HS-5 (cell line): ENCODE results near the gene HIF3A.
"Not testable (repeated sequence)": the region's sequence is repeated elsewhere in the genome, so short reads cannot be mapped to it uniquely, and the experiment has no call there.

Experiments
- DNase-seq: peaks from one replicate; pipeline ENCODE4 v3.0.0-alpha.2; 2012; ENCODE audit warnings: low read depth

HIF3A gene

DNA sequence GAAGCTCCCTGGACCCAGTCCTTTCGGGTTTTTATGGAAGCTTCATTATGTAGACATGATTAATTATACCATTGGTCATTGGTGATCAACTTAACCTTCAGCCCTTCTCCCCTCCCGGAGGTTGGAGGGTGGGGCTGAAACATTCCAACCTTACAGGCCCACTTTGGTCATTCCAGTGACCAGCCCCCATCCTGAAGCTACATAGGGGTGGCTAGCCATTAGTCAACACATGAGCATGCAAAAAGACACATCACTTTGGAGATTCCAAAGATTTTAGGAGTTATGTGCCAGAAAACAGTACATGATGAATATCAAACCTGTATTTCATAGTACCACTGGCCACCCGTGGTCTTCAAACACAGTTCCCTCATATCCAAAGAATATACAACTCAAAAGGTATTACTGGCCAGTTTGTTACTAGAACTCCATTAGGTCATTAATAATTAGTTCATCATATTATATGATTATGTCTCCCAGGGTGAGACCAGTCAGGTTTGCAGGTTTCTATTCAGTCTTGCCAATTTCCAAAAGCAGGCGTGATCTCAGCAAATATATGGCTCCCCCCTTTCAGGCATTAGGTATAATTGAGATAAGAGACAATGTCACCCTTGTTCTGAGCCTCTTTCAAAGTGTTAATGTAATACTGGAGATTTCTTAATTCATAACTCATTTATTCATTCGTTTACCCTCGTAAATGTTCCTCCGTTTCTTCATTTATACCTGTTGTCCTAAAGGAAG, 61.2 kb downstream of the HIF3A start:
- peak; percentile 60 for DNase-seq

DNA sequence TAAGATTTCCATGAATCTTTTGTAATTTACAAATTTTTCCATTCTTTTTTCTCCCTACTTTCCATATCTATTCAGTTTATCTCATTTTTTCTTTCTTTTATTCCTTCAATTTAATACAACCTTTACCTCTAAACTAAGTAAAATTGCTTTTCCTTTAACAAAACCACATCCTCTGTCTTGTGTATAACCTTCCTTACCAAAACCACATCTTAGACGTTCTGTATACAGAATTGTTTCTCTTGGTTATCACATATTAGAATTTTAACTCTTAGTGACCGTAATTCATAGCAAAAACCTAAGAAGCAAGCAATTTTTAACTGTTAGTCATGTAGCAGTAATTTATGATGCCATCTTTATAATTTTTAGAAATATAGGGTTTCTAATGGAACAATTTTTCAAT, 65.1 kb downstream of the HIF3A start:
- DNase-seq, result no peak

DNA sequence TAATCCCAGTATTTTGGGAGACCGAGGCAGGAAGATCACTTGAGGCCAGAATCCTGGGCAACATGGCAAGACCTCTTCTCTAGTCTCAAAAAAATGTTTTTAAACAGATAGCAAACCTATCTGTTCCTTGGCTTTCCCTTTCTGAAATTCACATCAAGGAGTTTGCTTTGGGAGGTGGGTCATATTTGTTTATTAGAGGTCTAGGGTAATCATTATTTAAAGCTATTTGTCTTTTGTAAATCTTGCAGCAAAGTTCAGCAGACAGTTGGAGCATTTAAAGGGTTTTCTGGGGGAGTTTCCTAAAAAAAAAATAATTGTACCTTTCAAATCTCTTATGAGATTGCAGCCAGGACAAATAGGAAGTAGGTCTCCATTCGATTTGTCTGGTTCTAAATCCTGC, 67.5 kb downstream of the HIF3A start:
- DNase-seq, result no peak

DNA sequence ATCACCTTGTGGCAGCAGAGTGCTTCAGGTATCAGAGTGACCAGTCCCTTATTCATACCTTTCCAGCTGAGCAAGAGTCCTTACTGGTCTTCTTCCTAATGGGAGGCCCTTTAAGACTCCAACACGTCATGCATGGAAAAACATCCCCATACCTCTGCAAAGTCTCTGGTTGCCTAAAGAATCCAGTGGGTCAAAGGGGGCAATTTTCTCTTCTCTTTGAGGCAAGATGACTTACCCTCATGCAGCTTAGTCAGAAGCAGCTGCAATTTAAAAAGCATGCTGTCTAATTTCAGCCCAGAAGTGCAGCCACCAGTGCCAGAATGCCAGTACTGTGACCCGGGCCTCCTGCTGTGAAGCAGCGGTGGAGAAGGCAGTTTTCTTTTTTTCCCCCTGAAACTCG, 68.7 kb downstream of the HIF3A start:
- no peak for DNase-seq

DNA sequence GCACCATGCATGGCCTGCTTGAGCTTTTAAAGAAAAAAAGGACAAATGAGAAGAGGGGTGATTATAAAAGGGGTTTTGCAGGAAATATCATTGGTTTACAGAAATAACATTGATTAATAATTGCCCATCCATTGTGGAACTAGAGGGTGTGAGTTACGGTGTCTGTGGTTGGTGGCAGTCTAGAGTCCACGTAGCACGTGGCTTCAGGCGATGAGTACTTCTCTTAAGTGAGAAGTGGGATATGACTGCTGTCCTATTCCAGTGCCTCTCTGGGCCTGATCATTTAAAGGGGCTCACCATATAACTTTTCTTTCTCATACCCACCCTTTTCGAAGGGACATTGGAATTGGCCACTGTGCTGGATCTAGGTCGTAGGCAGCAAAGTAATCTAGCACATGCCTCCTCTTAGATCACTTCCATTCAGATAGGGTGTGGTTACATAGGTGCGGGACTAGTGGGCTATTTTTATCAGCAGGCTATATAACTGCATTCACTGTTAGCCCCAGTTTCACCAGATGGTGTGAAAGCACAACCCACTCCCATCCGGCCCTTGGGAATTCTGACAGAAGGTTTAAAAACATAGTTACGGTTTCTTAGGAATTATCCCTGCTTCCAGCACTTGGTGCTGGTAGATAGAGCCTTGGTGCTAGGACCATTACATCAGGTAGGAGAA, 69.9 kb downstream of the HIF3A start:
- no peak for DNase-seq

DNA sequence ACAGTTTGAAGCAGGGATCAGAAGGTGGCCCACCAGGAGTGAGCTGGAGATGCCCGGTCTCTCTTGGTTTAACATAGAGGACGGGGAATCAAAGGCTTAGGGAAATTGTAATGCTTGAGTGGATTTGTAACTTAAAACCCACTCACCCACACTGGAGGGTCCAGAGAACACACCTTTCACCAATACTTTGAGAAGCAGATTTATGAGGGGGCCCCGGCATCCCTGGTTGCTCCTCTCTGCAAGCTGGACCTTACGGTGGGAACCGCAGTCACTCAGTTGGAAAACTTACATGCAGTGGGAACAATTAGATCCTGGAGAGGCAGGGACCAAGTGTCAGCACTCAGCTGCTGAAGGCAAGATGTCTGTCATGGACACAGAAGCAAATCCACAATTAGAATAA, 70.6 kb downstream of the HIF3A start:
- no peak for DNase-seq

DNA sequence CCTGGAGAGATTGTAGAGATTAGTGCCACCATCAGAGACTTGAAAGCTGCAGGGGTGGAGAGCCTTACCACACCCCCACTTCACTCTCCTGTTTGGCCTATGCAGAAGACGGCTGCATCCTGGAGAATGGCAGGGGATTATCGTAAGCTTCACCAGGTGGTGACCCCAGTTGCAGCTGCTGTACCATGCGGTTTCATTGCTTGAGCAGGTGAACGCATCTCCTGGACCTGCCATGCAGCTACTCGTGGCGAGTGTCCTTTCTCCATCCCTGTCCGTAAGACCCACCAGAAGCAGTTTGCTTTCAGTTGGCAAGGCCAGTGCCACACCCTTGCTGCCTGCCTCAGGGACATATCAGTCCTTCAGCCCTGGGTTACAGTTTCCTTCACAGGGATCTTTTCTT, 71.3 kb downstream of the HIF3A start:
- no peak for DNase-seq

DNA sequence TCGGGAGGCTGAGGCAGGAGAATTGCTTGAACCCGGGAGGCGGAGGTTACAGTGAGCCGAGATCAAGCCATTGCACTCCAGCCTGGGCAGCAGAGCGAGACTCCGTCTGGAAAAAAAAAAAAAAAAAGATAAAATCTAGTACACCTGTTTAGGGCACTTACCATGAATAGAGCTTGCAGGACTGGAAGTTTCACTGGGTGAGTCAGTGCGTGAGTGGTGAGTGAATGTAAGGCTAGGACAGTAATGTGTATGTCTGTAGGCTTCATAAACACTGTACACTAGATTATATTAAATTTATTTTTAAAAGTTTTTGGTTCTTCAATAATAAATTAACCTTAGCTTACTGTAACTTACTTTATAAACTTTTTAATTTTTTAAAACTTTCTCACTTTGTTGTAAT, 73.0 kb downstream of the HIF3A start:
- DNase-seq, result no peak

DNA sequence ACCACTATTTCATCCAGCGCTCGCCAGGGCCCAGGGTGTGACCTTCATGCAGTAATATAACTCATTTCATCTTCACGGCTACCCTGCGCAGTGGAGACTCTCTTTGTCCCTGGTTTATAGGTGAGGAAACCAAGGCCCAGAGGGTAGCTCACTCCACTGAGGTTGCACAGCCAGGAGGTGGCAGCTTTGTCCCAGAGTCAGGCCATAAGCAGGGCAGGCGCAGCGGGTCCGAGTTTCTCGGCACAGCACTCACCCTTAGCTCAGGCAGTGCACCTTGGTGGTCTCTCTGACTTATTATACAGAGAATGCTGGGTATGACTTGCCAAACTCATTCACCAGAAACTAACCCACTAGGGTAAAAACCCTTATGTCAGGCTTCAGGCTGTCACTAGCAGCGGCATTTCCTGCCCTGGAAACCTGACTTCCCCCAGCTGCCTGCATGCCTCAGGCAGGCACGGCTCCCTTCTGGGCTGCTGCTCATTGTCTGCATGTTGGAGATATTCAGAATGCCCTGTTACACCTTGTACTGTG, 74.6 kb downstream of the HIF3A start:
- no peak for DNase-seq

DNA sequence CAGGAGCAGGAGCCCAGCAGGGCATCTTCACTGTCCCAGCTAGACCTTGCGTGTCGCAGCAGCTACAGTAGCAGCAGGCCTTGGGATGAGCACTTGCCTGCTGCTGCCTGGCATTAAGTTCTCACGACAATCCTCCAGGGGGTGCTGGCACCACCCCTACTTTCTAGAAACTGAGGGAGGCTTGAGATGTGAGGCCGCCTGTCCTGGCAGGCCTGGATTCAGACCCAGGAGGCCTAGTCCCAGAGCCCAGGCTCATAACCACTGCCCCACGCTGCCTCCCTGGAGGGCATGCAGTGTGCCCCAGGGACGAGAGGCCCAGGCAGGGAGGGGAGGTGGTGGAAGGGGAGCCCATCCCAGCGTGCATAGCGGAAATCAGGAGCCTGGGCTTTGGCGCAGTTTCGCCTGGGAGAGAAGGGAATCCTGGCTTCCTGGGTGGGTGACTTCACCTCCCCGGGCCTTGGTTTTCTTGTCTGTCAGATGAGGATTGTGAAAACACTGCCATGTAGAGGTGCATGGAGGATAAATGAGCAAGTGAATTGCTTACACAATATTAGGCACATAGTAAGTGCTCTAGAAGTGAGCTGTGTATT, 76.2 kb downstream of the HIF3A start:
- DNase-seq, result no peak

DNA sequence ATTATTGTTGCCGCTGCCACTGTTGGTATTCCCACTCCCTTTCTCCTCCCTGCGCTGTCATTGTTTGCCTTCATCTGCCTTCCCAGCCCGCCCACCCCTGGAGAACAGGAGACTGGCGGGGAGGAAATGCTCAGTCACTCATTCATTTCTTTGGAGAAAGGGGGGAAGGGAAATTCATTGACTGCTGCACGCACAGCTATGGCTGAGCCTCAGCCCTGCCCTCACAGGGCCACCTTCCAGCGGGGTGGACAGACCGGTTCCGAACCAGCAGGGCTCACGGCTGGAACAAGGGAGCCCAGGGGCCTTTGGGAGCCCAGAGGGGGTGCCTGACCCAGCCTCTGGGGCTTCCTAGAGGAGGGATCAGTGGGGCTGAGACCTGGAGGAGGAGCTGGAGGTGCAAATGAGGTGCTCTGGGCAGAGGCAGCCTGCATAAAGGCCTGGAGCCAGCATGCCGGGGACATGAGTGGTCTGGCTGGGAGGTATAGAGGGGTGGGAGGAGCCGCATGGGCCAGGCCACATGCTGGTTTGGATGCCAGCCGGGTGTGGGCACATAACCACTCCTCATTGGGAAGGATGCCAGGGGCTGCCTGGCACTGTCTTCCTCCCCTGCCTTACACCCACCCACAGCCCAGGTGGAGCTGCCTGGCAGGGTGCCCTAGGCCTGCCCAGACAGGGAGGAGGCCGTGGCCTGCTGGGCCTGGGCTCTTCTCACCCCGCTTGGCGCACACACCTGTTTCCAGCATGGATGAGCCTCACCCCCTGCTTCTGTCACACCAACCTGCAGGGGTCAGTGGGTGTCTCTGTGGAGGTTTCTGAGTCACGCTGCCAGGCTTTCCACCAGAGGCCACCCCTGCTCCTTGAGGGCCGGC, 76.9 kb downstream of the HIF3A start:
- DNase-seq, result no peak

DNA sequence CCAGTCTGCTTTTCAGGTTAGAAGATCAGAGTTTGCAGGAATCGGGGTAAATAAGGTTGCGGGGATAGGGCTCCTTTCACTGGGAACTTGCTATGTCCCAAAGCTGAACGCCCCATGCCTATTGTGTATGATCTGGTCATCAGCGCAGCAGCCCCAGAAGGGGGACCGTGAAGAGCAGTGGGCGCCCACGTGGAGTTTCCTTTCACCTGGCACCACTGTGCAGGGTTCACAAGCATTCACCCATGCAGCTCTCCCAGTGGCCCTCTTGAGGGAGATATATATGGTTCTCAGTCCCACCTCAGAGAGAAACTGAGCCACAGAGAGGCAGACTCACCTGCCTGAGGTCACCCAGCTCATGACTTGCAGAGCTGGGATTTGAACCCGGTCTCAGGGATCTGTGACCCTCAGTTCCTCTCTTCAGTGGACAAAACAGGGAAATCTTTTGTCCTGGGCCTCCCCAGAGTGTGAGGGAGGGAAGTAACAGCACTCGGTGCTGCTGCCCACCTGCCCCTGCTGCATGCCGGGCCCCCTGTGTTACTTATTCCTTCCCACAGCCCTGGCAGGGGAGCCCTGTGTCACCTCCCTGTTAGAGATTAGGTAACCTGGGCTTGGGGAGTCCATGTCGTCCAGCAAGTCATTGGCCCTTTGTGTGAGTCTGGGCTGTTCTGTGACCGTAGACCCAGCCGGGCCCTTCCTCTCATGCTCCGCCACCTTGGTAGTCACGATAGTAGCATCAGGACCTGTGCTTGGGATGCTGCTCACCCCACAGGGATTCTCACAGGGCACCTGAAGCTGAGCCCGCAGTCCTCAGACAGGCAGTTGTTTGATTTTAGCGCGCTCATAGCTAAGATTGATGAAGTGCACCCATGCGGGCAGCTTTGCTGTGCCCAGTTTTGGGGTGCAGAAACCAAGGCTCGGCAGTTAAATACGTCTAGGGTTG, 78.0 kb downstream of the HIF3A start:
- DNase-seq, result no peak

DNA sequence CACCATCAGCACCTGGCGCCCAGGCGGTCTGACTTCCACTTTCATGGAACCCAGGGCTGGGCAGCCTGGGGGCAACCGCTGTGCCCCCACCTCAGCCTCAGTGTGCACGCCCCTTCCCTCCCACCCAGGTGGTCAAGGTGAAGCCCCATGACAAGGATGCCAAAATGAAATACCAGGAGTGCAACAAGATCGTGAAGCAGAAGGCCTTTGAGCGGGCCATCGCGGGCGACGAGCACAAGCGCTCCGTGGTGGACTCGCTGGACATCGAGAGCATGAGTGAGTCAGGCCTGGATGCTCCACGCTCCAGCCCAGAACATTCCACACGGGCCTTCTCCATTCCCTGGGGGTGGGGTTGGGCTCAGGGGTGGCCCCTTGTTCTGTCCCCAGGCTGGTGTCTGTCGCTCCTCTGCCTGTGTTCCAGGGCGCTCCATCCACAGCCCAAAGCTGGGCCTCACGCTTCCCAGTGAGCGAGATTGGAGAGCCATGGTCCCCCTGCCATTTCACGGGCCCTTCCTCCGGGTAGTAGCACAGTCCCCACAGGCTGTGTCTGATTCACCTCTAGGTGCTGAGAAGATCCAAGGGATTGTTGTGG, 78.7 kb downstream of the HIF3A start:
- not testable (repeated sequence) for DNase-seq

DNA sequence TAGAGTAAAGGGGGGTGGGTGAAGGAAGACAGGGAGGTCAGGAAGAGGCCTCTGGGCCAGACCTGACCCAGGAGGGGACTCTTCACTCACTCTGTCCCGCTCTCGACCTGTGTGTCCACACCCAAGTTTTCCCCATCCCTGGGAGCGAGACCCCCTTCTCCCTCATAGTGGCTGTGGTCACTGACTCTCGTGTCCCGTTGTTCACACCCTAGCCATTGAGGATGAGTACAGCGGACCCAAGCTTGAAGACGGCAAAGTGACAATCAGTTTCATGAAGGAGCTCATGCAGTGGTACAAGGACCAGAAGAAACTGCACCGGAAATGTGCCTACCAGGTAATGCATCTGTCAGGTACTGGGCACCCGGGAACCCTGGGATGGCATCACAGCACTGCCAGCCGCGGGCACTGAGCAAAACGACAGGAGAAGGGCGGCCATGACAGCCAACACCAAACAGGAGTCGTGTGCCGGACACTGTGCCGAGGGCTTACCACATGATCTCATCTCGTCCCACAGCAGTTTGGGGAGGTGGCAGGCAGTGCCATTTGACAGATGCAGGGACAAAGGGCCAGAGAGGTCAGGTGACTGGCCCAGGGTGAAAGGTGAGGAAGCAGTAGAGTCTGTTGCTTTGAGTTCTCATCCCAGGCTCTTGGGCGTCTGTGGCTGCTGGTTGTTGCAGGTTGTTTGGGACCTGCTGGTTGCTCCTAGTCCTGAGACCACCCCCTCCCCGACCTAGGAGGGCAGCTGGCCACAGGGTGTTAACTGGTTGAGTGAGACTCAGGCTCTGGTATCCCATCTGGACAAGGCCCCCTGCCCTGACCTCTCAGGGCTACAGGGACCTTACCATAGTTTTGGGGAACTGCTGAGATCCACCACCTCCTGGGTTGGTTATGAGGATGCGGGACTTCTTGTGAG, 79.7 kb downstream of the HIF3A start:
- DNase-seq, result no peak

DNA sequence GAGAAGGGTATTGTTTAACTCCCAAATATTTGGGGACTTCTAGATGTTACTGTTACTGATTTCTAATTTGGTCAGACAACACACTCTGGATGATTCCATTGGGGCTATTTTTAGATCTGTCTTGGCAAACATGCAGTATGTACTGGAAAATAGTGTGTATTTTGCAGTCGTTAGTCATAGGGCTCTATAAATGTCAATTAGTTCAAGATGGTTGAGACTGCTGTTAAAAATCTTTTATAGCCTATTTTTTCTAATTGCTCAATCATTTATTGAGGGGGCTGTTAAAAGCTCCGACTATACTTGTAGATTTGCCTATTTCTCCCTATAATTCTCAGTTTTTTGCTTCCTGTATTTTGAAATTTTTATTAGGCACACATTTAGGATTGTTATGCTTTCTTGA, 81.4 kb downstream of the HIF3A start:
- no peak for DNase-seq

DNA sequence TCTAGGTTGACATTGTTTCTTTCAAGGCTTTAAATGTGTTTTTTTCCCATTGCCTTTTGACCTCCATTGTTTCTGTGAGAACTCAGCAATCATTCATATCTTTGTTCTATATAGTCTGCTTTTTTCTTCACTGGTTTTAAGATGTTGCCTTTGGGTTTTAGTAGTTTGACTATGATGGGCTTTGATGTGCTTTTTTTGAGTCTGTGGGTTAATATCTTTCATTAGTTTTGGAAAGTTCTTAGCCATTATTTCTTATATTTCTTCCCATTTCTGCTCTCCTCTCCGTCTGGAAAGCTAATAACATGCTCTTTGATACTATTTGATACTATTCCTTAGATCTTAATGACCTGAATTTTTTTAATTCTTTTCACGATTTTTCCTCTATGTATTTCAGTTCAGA, 83.8 kb downstream of the HIF3A start:
- no peak for DNase-seq

DNA sequence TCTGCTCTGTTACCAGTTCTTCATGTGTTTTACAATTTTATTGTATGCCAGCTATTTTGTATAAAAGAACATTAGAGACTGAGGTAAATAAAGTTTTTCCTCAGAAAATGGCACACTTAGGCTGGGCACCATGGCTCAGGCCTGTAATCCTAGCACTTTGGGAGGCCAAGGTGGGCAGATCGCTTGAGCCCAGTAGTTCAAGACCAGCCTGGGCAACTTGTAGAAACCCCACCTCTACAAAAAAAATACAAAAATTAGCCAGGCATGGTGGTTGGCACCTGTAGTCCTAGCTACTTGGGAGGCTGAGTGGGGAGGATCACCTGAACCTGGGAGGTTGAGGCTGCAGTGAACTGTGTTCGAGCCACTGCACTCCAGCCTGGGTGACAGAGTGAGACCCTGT, 84.5 kb downstream of the HIF3A start:
- DNase-seq, result no peak

DNA sequence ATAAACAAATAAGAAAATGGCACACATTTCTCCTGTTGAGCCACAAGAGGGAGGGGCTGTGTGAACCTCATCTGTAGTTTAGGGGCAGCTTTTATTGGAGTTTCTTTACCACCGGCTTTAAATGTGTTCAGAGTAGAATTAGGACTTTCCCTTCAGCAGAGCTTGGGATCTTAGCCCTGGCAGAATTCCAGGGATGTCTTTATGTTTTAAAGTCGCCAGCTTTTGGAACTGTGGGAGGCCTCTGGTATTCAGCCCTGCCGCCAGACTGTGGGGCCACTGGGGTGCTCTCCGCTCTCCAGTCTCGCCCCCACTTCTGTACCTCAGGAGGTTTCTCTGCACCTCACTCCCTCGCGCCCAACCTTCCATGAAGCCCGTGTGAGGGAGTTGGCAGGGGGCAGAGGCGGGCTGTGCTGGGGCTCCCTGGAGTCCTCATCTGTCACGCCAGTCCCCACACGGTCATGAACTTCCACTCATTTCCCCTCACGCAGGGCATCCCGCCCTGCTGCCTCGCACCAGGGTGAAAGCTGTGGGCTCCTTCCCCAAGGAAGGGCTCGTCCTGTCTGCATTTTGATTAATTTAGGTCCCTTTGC, 85.0 kb downstream of the HIF3A start:
- no peak for DNase-seq

DNA sequence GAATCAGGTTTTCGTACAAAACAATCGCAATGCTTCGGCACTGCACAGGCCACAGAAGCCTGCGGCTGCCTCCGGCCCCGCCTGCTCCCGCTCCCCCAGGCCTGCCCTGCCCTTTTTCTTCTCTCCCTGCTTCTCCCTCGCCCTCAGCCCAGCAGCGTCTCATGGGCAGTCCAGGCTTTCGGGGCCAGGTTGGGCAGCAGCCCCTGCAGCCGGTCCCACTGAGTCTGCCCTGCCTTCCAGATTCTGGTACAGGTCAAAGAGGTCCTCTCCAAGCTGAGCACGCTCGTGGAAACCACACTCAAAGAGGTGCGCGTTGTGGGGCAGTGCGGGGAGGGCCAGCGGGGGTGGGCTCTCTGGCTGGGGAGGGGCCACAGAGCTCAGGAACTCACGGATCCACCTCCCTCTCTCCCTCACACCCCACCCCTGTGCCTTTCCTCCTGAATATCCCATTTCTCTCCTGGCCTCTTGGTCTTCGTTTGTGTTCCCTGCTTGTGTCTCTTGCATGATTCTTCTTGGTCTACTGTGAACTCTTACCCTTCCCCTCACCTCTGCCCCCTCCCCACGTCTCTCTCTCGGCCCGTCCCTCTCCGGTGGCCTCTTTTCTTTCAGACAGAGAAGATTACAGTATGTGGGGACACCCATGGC, 86.5 kb downstream of the HIF3A start:
- DNase-seq, result no peak
